Testis (tissue), 3 donors: ENCODE results near the gene MRPS25. TPM values are rescaled to one million over a fixed set of nuclear protein-coding genes. Genes with fewer than 3 reads are reported as not detected.

Experiments used
- DNase-seq: peaks from one replicate; pipeline ENCODE4 v3.0.0-alpha.2; 2019
- H3K27ac ChIP-seq, 2 donors: fragments of 200-600 bp; sonication (generic); one replicate each; pipeline ENCODE4 v1.5.1; 2019
- H3K27me3 ChIP-seq: fragments of 200-600 bp; sonication (generic); one replicate; pipeline ENCODE4 v1.5.1; 2019
- H3K36me3 ChIP-seq: fragments of 200-600 bp; sonication (generic); one replicate; pipeline ENCODE4 v1.5.1; 2017; ENCODE audit warnings: low read depth; ENCODE audit errors: missing control alignments
- H3K4me1 ChIP-seq: fragments of 200-600 bp; sonication (generic); one replicate; pipeline ENCODE4 v1.5.1; 2019
- H3K4me3 ChIP-seq, 2 donors: fragments of 200-600 bp; sonication (generic); one replicate each; pipeline ENCODE4 v1.5.1; 2017 to 2019
- H3K9me3 ChIP-seq: fragments of 200-600 bp; sonication (generic); one replicate; pipeline ENCODE4 v1.5.1; 2017
- CTCF ChIP-seq, 3 experiments: fragments of 450-650 bp in 2 of 3; fragments of 200-600 bp in 1 of 3; sonication (generic) in 1 of 3; IDR thresholded peaks; one replicate each; pipeline ENCODE4 v1.5.1; 2016 to 2019; ENCODE audit warnings: antibody characterized with exemption in 3 of 3, mild to moderate bottlenecking in 2 of 3, moderate library complexity in 1 of 3
- POLR2A ChIP-seq: fragments of 450-650 bp; IDR thresholded peaks from one replicate; pipeline ENCODE4 v1.6.1; 2017; ENCODE audit warnings: antibody characterized with exemption, mild to moderate bottlenecking, moderate library complexity
- WGBS, 2 donors: methylation state at CpG; one replicate each; pipeline ENCODE4 v1.1.5; 2018; 5-methylcytosine and 5-hydroxymethylcytosine counted together
- intact Hi-C: fragments of 100-400 bp; cut with DNase I; formaldehyde crosslinking; loops from one replicate; pipeline ENCODE4 v1.15.1; 2023; ENCODE audit warnings: low total_unique reads
- polyA plus RNA-seq: library from polyadenylated mRNA; stranded (reverse); fragments of 350-450 nt; fragmentation: Illumina TruSeq; extraction: RNeasy Lipid Tissue Mini Kit (QIAGEN cat#74804); gene quantifications from one replicate; pipeline ENCODE4 v1.2.3, GENCODE V29; 2014; ENCODE audit warnings: low read depth, low replicate concordance; ENCODE audit not compliant: insufficient read depth
- total RNA-seq, 2 donors: library from RNA; depleted of rRNA; stranded (reverse); fragments of >200 nt; gene quantifications; one replicate each; pipeline ENCODE4 v1.2.3, GENCODE V29; 2016

Gene MRPS25
- total and polyA plus RNA-seq, 3 donors from 2014 or later: 40.4 to 102 (median 55.4) TPM

GRCh38 chr3:15023249-15023648 is 41.9 kb downstream of the MRPS25 start:
- Histone ChIP-seq H3K27ac (no peak overlapping the region), H3K27me3 (no peaks in the 10 kb centered on the region), H3K36me3 (no peaks in the 10 kb centered on the region), H3K9me3 (no peaks in the 10 kb centered on the region), H3K4me3 (no peak overlapping the region), H3K4me1 (no peaks in the 10 kb centered on the region)
- no peak for DNase-seq
- WGBS, 2 donors: 50 to 52% methylated on average over 5 of the region's 5 CpGs
- intact Hi-C loops: no loop called here
- no peak for TF ChIP-seq POLR2A
- TF ChIP-seq CTCF (IDR thresholded peaks at IDR 0.05): no peak

- H3K27ac ChIP-seq: no peak overlapping the region
- H3K9me3 ChIP-seq: no peaks in the 10 kb centered on the region
- TF ChIP-seq POLR2A: no peak
- no peak for TF ChIP-seq CTCF (IDR thresholded peaks at IDR 0.05)
- H3K4me1 ChIP-seq: no peaks in the 10 kb centered on the region
- no peaks in the 10 kb centered on the region for H3K36me3 ChIP-seq
- DNase-seq: no peak
- intact Hi-C loops: no loop called here
- no peaks in the 10 kb centered on the region for H3K27me3 ChIP-seq
- 94 to 95% methylated on average over 2 of the region's 2 CpGs for WGBS, 2 donors
- no peak overlapping the region for H3K4me3 ChIP-seq
Measured at GRCh38 chr3:15017191-15017590, 47.9 kb downstream of the MRPS25 start.

DNA sequence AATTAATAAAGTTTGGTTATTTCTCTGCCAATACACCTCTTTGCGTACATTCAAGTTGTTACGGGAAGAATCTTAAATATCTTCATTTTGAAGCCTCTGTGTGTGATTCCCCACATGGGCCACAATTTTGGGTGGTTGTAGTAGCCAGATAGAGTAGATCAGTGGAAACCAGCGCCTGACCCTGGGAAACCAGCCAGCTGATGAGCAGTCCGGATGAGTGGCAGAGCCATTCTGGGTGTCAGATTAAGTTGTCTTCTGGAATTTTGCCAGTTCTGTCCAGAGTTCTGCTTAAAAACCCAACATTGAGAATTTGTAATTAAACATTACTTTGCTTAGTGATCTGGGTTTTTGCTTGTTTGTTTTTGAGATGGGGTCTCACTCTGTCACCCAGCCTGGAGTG is 49.7 kb downstream of the MRPS25 start:
- Histone ChIP-seq H3K27ac (no peak overlapping the region), H3K9me3 (no peaks in the 10 kb centered on the region), H3K4me1 (no peaks in the 10 kb centered on the region), H3K4me3 (no peak overlapping the region), H3K27me3 (no peaks in the 10 kb centered on the region), H3K36me3 (no peaks in the 10 kb centered on the region)
- TF ChIP-seq POLR2A: no peak
- TF ChIP-seq CTCF (IDR thresholded peaks at IDR 0.05): no peak
- intact Hi-C loops: no loop called here
- peak; percentile 44 for DNase-seq
- WGBS, 2 donors: 74 to 82% methylated on average over 4 of the region's 4 CpGs

DNA sequence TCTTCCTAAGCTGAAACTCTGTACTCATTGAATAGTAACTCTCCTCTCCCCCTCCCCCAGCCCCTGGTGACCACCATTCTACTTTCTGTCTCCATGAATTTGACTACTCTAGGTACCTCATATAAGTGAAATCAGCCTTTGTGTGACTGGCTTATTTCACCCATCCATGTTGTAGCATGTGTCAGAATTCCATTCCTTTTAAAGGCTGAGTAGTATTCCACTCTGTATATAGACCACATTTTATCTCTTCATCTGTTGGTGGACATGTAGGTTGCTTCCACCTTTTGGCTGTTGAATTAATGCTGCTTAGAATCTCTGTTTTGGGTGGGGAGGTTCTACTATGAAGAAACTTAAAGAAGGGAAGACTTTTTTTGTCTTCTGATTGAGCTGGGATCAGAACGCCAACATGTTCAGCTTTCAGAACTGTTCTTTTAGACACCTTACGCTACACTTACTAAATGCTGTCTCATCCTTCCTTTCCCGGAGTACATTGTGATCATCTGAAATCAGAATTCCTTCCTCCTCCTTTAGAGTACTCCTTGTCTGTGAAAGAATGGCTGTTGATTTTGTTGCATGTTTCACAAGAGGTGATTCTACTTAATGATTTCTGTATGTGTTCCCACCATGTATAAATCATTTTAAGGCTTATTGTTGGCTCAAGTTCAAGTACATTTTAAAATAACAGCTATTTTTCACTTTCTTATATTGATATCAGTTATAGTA is 50.3 kb downstream of the MRPS25 start:
- Histone ChIP-seq H3K4me1 (no peaks in the 10 kb centered on the region), H3K27ac (no peak overlapping the region), H3K36me3 (no peaks in the 10 kb centered on the region), H3K27me3 (no peaks in the 10 kb centered on the region), H3K4me3 (no peak overlapping the region), H3K9me3 (no peaks in the 10 kb centered on the region)
- no peak for DNase-seq
- 87 to 92% methylated on average over 3 of the region's 3 CpGs for WGBS, 2 donors
- TF ChIP-seq POLR2A (no peak), CTCF (IDR thresholded peaks at IDR 0.05) (no peak)
- intact Hi-C loops: no loop called here

DNA sequence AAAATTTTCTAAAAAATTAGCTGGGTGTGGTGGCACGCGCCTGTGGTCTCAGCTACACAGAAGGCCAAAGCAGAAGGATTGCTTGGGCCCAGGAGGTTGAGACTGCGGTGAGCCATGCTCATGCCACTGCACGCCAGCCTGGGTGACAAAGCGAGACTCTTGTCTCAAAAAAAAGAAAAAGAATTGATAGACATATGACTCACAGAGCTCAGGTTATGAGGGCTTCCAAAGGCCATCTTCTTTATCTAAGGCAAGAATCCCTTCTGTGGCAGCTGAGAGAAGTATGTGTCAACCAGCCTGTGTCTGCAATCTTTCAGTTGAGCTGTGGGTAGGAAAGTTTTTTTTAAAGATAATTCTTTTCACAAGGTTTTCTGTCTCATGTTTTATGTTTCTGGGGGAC is 53.9 kb downstream of the MRPS25 start:
- intact Hi-C loops: no loop called here
- TF ChIP-seq POLR2A (no peak), CTCF (IDR thresholded peaks at IDR 0.05) (no peak)
- no peaks in the 10 kb centered on the region for H3K4me1 ChIP-seq
- no peaks in the 10 kb centered on the region for H3K9me3 ChIP-seq
- no peaks in the 10 kb centered on the region for H3K36me3 ChIP-seq
- H3K4me3 ChIP-seq: no peak overlapping the region
- H3K27ac ChIP-seq: no peak overlapping the region
- 89 to 95% methylated on average over 5 of the region's 5 CpGs for WGBS, 2 donors
- no peaks in the 10 kb centered on the region for H3K27me3 ChIP-seq
- no peak for DNase-seq
